Fibroblast of upper back skin (primary cell): ENCODE results near the gene KRT80.
"Not testable (repeated sequence)": the region's sequence is repeated elsewhere in the genome, so short reads cannot be mapped to it uniquely, and the experiment has no call there.

Experiments used
- DNase-seq: peaks from one replicate; pipeline ENCODE4 v3.0.0-alpha.2; 2013

KRT80 gene

GRCh38 chr12:52191841-52192791 is at the start of gene KRT80:
Gene KRT80 (minus strand): TSS chr12:52192014. CDS start chr12:52191902, 112 bp downstream.
- DNase-seq, result peak; percentile 99

GRCh38 chr12:52241205-52241842 is 49.5 kb upstream of the KRT80 start:
- no peak for DNase-seq

- DNase-seq, result not testable (repeated sequence)
Measured at GRCh38 chr12:52240247-52240646, 48.4 kb upstream of the KRT80 start.

- no peak for DNase-seq
Measured at GRCh38 chr12:52239767-52240166, 48.0 kb upstream of the KRT80 start.

- no peak for DNase-seq
Measured at GRCh38 chr12:52238916-52239646, 47.3 kb upstream of the KRT80 start.

- DNase-seq, result no peak
Measured at GRCh38 chr12:52238207-52238840, 46.5 kb upstream of the KRT80 start.

GRCh38 chr12:52236386-52237050 is 44.7 kb upstream of the KRT80 start:
- no peak for DNase-seq

GRCh38 chr12:52235822-52236361 is 44.1 kb upstream of the KRT80 start:
- no peak for DNase-seq

GRCh38 chr12:52235001-52235764 is 43.4 kb upstream of the KRT80 start:
- DNase-seq, result no peak

- DNase-seq, result no peak
Measured at GRCh38 chr12:52234223-52234810, 42.5 kb upstream of the KRT80 start.

GRCh38 chr12:52233462-52234207 is 41.8 kb upstream of the KRT80 start:
- DNase-seq, result no peak

- peak; percentile 49 for DNase-seq
Measured at GRCh38 chr12:52232674-52233461, 41.1 kb upstream of the KRT80 start, which contains the start of gene KRT7. Gene KRT7 (plus strand): TSS chr12:52233243. CDS start chr12:52233297, 54 bp downstream.

- no peak for DNase-seq
Measured at GRCh38 chr12:52232203-52232673, 40.4 kb upstream of the KRT80 start.

- DNase-seq, result no peak
Measured at GRCh38 chr12:52231305-52232202, 39.7 kb upstream of the KRT80 start.

- DNase-seq, result peak; percentile 89
Measured at GRCh38 chr12:52230364-52231281, 38.8 kb upstream of the KRT80 start.

GRCh38 chr12:52229836-52230343 is 38.1 kb upstream of the KRT80 start:
- no peak for DNase-seq
